ENCODE results near the gene ADGRG6.
"Not testable (repeated sequence)": the region's sequence is repeated elsewhere in the genome, so short reads cannot be mapped to it uniquely, and the experiment has no call there.

ADGRG6 gene

GRCh38 chr6:142279350-142280180 lies 22.2 kb upstream of the ADGRG6 start:
- DNase-seq (ENCODE audit: insufficient read length, low spot score), result no peak
- FAIRE-seq, result no peak
- TF ChIP-seq, protein P1, sequence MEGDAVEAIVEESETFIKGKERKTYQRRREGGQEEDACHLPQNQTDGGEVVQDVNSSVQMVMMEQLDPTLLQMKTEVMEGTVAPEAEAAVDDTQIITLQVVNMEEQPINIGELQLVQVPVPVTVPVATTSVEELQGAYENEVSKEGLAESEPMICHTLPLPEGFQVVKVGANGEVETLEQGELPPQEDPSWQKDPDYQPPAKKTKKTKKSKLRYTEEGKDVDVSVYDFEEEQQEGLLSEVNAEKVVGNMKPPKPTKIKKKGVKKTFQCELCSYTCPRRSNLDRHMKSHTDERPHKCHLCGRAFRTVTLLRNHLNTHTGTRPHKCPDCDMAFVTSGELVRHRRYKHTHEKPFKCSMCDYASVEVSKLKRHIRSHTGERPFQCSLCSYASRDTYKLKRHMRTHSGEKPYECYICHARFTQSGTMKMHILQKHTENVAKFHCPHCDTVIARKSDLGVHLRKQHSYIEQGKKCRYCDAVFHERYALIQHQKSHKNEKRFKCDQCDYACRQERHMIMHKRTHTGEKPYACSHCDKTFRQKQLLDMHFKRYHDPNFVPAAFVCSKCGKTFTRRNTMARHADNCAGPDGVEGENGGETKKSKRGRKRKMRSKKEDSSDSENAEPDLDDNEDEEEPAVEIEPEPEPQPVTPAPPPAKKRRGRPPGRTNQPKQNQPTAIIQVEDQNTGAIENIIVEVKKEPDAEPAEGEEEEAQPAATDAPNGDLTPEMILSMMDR (IDR thresholded peaks at IDR 0.05; ENCODE audit: insufficient read depth, missing control alignments), result no peak

DNA sequence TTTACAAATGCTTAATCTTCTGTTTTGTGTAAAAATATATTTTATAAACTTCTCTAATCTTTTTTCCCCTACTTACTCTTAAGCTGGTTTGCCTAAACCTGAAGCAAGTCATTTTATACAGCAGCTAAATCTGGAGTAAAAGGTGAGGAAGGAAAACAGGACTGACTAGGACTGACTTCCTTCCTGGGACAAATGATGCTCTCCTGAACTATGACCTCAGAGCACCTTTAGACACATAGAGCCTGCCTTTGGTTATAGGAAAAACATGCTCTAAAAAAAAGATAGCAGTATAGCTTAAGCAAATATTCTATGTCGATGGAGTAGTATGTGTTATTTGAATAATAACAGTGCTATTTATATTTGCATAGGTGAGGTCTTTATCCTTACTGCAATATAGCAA lies 21.5 kb upstream of the ADGRG6 start:
- FAIRE-seq, result no peak
- no peak for DNase-seq (ENCODE audit: insufficient read length, low spot score)
- TF ChIP-seq, protein P1 (IDR thresholded peaks at IDR 0.05; ENCODE audit: insufficient read depth, missing control alignments), result no peak

DNA sequence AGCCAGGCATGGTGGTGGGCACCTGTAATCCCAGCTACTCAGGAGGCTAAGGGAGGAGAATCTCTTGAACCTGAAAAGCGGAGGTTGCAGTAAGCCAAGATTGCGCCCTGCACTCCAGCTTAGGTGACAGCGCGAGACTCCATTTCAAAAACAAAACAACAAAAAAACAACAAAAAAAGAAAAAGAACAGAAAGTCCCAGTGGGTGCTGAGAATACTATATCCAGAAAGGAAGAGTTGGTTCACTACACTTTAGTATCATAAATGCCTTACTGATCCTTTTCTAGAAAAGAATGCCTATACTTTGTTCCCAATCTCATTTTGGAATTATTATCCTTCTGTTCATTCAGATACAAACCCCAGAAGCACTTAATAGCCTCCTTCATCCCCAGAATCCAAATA lies 20.9 kb upstream of the ADGRG6 start:
- DNase-seq (ENCODE audit: insufficient read length, low spot score) (no peak), FAIRE-seq (no peak)
- TF ChIP-seq, protein P1 (IDR thresholded peaks at IDR 0.05; ENCODE audit: insufficient read depth, missing control alignments), result no peak

GRCh38 chr6:142283138-142283537 lies 18.7 kb upstream of the ADGRG6 start:
- FAIRE-seq; DNase-seq (ENCODE audit: insufficient read length, low spot score): not testable (repeated sequence)

- TF ChIP-seq, protein P1 (IDR thresholded peaks at IDR 0.05; ENCODE audit: insufficient read depth, missing control alignments), result no peak
- no peak for FAIRE-seq
Observed at GRCh38 chr6:142284419-142284818, 17.4 kb upstream of the ADGRG6 start.

GRCh38 chr6:142285235-142286087 lies 16.3 kb upstream of the ADGRG6 start:
- DNase-seq (ENCODE audit: insufficient read length, low spot score) (no peak), FAIRE-seq (no peak)
- TF ChIP-seq, protein P1 (IDR thresholded peaks at IDR 0.05; ENCODE audit: insufficient read depth, missing control alignments), result no peak

More at GRCh38 chr6:142284419-142284818, 17.4 kb upstream of the ADGRG6 start:
- no peak for DNase-seq (ENCODE audit: insufficient read length, low spot score)

DNA sequence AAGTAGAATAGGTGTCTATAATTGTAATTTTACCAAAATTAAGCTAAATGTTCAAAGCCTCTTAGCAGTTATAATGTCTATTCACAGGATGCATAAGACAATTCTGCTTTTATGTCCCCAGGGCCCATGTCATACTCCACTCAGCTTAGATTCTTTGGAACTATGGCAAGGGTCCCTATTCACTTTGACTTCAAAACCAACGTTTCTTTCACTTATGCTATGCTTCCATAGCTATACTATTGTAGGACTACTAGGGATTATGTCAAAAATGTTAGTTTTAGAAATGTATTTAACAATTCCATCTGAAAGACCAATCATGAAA lies 15.8 kb upstream of the ADGRG6 start:
- TF ChIP-seq, protein P1 (IDR thresholded peaks at IDR 0.05; ENCODE audit: insufficient read depth, missing control alignments), result no peak

More for the DNA sequence above, 15.8 kb upstream of the ADGRG6 start:
- DNase-seq (ENCODE audit: insufficient read length, low spot score) (no peak), FAIRE-seq (no peak)

Data from D721Med (cell line).